Measurements from ENCODE around the gene DNAJC28. TPM values are rescaled to one million over a fixed set of nuclear protein-coding genes. Genes with fewer than 3 reads are reported as not detected.

Gene DNAJC28
- total RNA-seq, 1 experiment from 2014 or later = 3.4 TPM

- H4K20me1 ChIP-seq (ENCODE audit: control insufficient read depth, insufficient read depth, insufficient read length) = no peaks in the 10 kb centered on the region
- no peak overlapping the region for H2BK12ac ChIP-seq (ENCODE audit: insufficient read length, low read depth, low read length)
- no peaks in the 10 kb centered on the region for H3K79me1 ChIP-seq (ENCODE audit: insufficient read depth, low read depth, low read length, poor library complexity, severe bottlenecking)
- H3K14ac ChIP-seq (ENCODE audit: insufficient read depth, low read length) = no peak overlapping the region
- Mint-ChIP-seq H3K4me3 (no peak overlapping the region), H3K36me3 (ENCODE audit: insufficient read depth in 1 of 3, low read depth in 3 of 3) (peaks cover 0 to 13% (median 11%) of the 10 kb centered on the region in 3 experiments; a peak in 5 of 7 replicates), H3K4me1 (peaks cover 9 to 10% of the 10 kb centered on the region in 2 experiments), H3K27me3 (ENCODE audit: low read depth) (no peaks in the 10 kb centered on the region), H3K9me3 (no peaks in the 10 kb centered on the region; a peak in 1 of 5 replicates), H3K27ac (no peak overlapping the region)
- H3K56ac ChIP-seq (ENCODE audit: insufficient read length, low read depth, low read length) = no peak overlapping the region
- no peak overlapping the region for H3K27ac ChIP-seq (ENCODE audit: insufficient read length, low read depth, low read length)
- H2BK20ac ChIP-seq (ENCODE audit: low read depth, low read length, poor library complexity, severe bottlenecking) = no peak overlapping the region
- H2AFZ ChIP-seq (ENCODE audit: low read length) = no peak overlapping the region
- H3K79me2 ChIP-seq (ENCODE audit: insufficient read depth, low read length) = no peaks in the 10 kb centered on the region
- 0 out of 2 replicates have a peak, but pooled peaks cover 2% of the 10 kb centered on the region for H3K4me1 ChIP-seq (ENCODE audit: insufficient read depth, low read length)
- no peak overlapping the region for H4K8ac ChIP-seq (replicated peaks; ENCODE audit: insufficient read length, low read depth, low read length)
- H3K23ac ChIP-seq (ENCODE audit: insufficient read length, low read depth, low read length) = no peak overlapping the region
- H2BK5ac ChIP-seq (ENCODE audit: insufficient read length, low read length) = no peak overlapping the region
- H3K23me2 ChIP-seq (ENCODE audit: insufficient read length, low read depth, low read length, poor library complexity, severe bottlenecking) = peaks cover 7% of the 10 kb centered on the region
- TF ChIP-seq CTCF (conservative IDR thresholded peaks at IDR 0.05) = no peak
- H3K4me2 ChIP-seq (ENCODE audit: insufficient read depth, insufficient read length, low read length) = no peak overlapping the region
- H2BK120ac ChIP-seq (ENCODE audit: low read depth, low read length, poor library complexity, severe bottlenecking) = no peak overlapping the region
- no peak overlapping the region for H4K91ac ChIP-seq (ENCODE audit: insufficient read length, low read depth, low read length)
- no peak overlapping the region for H3K18ac ChIP-seq (ENCODE audit: insufficient read length, low read depth, low read length)
- WGBS (ENCODE audit: extremely low coverage, insufficient read length, low lambda C conversion rate) = no CpG with 5 or more reads among the region's 4 CpGs
- no peak overlapping the region for H4K5ac ChIP-seq (ENCODE audit: insufficient read length, low read depth, low read length)
- no peak overlapping the region for H3K9ac ChIP-seq (ENCODE audit: extremely low read depth, insufficient read length, low read length)
- H3T11ph ChIP-seq (ENCODE audit: low read length) = no peak overlapping the region
- no peak overlapping the region for H2AK5ac ChIP-seq (ENCODE audit: insufficient read length, low read length)
- H3K27me3 ChIP-seq (ENCODE audit: insufficient read depth, low read length) = no peaks in the 10 kb centered on the region
- no peak overlapping the region for H2BK15ac ChIP-seq (ENCODE audit: low read depth, low read length)
- H3K9me3 ChIP-seq (ENCODE audit: control insufficient read depth, low read depth, low read length) = no peaks in the 10 kb centered on the region
- no peak overlapping the region for H3K4ac ChIP-seq (ENCODE audit: low read depth, low read length)
- DNase-seq = no peak
These were observed 2.6 kb downstream of the DNAJC28 start for GRCh38 chr21:33488936-33489335.
